ENCODE measurements around the gene SELENOO.

SELENOO gene

GRCh38 chr22:50173311-50173982 is 27.4 kb upstream of the SELENOO start:
- Histone ChIP-seq H3K27ac (ENCODE audit: low read depth, low read length) (no peak overlapping the region), H3K4me3 (ENCODE audit: low read depth in 1 of 2, low read length in 2 of 2) (no peak overlapping the region), H3K9ac (ENCODE audit: low read depth in 1 of 2, low read length in 2 of 2) (no peak overlapping the region), H3K9me3 (ENCODE audit: control insufficient read depth in 1 of 2, low read length in 2 of 2) (no peaks in the 10 kb centered on the region), H3K27me3 (ENCODE audit: control insufficient read depth in 1 of 2, insufficient read depth in 2 of 2, low read length in 2 of 2) (peaks cover 7 to 21% of the 10 kb centered on the region in 2 donors), H3K36me3 (ENCODE audit: control insufficient read depth in 1 of 2, insufficient read depth in 2 of 2, low read length in 2 of 2) (no peaks in the 10 kb centered on the region), H3K4me1 (ENCODE audit: control insufficient read depth in 1 of 2, insufficient read depth in 2 of 2, low read length in 2 of 2) (peaks cover 0 to 7% of the 10 kb centered on the region in 2 donors)

GRCh38 chr22:50173983-50174355 is 26.8 kb upstream of the SELENOO start:
- peaks cover 8 to 18% of the 10 kb centered on the region in 2 donors for H3K27me3 ChIP-seq (ENCODE audit: control insufficient read depth in 1 of 2, insufficient read depth in 2 of 2, low read length in 2 of 2)

GRCh38 chr22:50174382-50175190 is 26.2 kb upstream of the SELENOO start:
- Histone ChIP-seq H3K9ac (ENCODE audit: low read depth in 1 of 2, low read length in 2 of 2) (no peak overlapping the region), H3K27ac (ENCODE audit: low read depth, low read length) (no peak overlapping the region), H3K27me3 (ENCODE audit: control insufficient read depth in 1 of 2, insufficient read depth in 2 of 2, low read length in 2 of 2) (peaks cover 7 to 14% of the 10 kb centered on the region in 2 donors), H3K4me3 (ENCODE audit: low read depth in 1 of 2, low read length in 2 of 2) (no peak overlapping the region), H3K4me1 (ENCODE audit: control insufficient read depth in 1 of 2, insufficient read depth in 2 of 2, low read length in 2 of 2) (peaks cover 1 to 8% of the 10 kb centered on the region in 2 donors), H3K36me3 (ENCODE audit: control insufficient read depth in 1 of 2, insufficient read depth in 2 of 2, low read length in 2 of 2) (no peaks in the 10 kb centered on the region), H3K9me3 (ENCODE audit: control insufficient read depth in 1 of 2, low read length in 2 of 2) (no peaks in the 10 kb centered on the region)

More at GRCh38 chr22:50173983-50174355, 26.8 kb upstream of the SELENOO start:
- Histone ChIP-seq H3K36me3 (ENCODE audit: control insufficient read depth in 1 of 2, insufficient read depth in 2 of 2, low read length in 2 of 2) (no peaks in the 10 kb centered on the region), H3K4me1 (ENCODE audit: control insufficient read depth in 1 of 2, insufficient read depth in 2 of 2, low read length in 2 of 2) (peaks cover 0 to 7% of the 10 kb centered on the region in 2 donors), H3K9me3 (ENCODE audit: control insufficient read depth in 1 of 2, low read length in 2 of 2) (no peaks in the 10 kb centered on the region), H3K4me3 (ENCODE audit: low read depth in 1 of 2, low read length in 2 of 2) (no peak overlapping the region), H3K9ac (ENCODE audit: low read depth in 1 of 2, low read length in 2 of 2) (no peak overlapping the region), H3K27ac (ENCODE audit: low read depth, low read length) (no peak overlapping the region)

- Histone ChIP-seq H3K27ac (ENCODE audit: low read depth, low read length) (no peak overlapping the region), H3K27me3 (ENCODE audit: control insufficient read depth in 1 of 2, insufficient read depth in 2 of 2, low read length in 2 of 2) (peaks cover 7 to 14% of the 10 kb centered on the region in 2 donors), H3K4me1 (ENCODE audit: control insufficient read depth in 1 of 2, insufficient read depth in 2 of 2, low read length in 2 of 2) (peaks cover 4 to 13% of the 10 kb centered on the region in 2 donors), H3K36me3 (ENCODE audit: control insufficient read depth in 1 of 2, insufficient read depth in 2 of 2, low read length in 2 of 2) (no peaks in the 10 kb centered on the region), H3K4me3 (ENCODE audit: low read depth in 1 of 2, low read length in 2 of 2) (no peak overlapping the region), H3K9ac (ENCODE audit: low read depth in 1 of 2, low read length in 2 of 2) (no peak overlapping the region), H3K9me3 (ENCODE audit: control insufficient read depth in 1 of 2, low read length in 2 of 2) (no peaks in the 10 kb centered on the region)
Observed at GRCh38 chr22:50175191-50175461, 25.7 kb upstream of the SELENOO start.

GRCh38 chr22:50175921-50176849 is 24.6 kb upstream of the SELENOO start:
- Histone ChIP-seq H3K4me1 (ENCODE audit: control insufficient read depth in 1 of 2, insufficient read depth in 2 of 2, low read length in 2 of 2) (peaks cover 4 to 13% of the 10 kb centered on the region in 2 donors), H3K9me3 (ENCODE audit: control insufficient read depth in 1 of 2, low read length in 2 of 2) (no peaks in the 10 kb centered on the region), H3K9ac (ENCODE audit: low read depth in 1 of 2, low read length in 2 of 2) (no peak overlapping the region), H3K4me3 (ENCODE audit: low read depth in 1 of 2, low read length in 2 of 2) (no peak overlapping the region), H3K27me3 (ENCODE audit: control insufficient read depth in 1 of 2, insufficient read depth in 2 of 2, low read length in 2 of 2) (peaks cover 7% of the 10 kb centered on the region in 2 donors), H3K36me3 (ENCODE audit: control insufficient read depth in 1 of 2, insufficient read depth in 2 of 2, low read length in 2 of 2) (no peaks in the 10 kb centered on the region), H3K27ac (ENCODE audit: low read depth, low read length) (no peak overlapping the region)

GRCh38 chr22:50176850-50177536 is 23.8 kb upstream of the SELENOO start:
- Histone ChIP-seq H3K4me1 (ENCODE audit: control insufficient read depth in 1 of 2, insufficient read depth in 2 of 2, low read length in 2 of 2) (peaks cover 4 to 8% of the 10 kb centered on the region in 2 donors), H3K4me3 (ENCODE audit: low read depth in 1 of 2, low read length in 2 of 2) (no peak overlapping the region), H3K9ac (ENCODE audit: low read depth in 1 of 2, low read length in 2 of 2) (no peak overlapping the region), H3K9me3 (ENCODE audit: control insufficient read depth in 1 of 2, low read length in 2 of 2) (no peaks in the 10 kb centered on the region), H3K27ac (ENCODE audit: low read depth, low read length) (no peak overlapping the region), H3K27me3 (ENCODE audit: control insufficient read depth in 1 of 2, insufficient read depth in 2 of 2, low read length in 2 of 2) (peaks cover 0 to 7% of the 10 kb centered on the region in 2 donors), H3K36me3 (ENCODE audit: control insufficient read depth in 1 of 2, insufficient read depth in 2 of 2, low read length in 2 of 2) (no peaks in the 10 kb centered on the region)

GRCh38 chr22:50177537-50178470 is 23.0 kb upstream of the SELENOO start:
- Histone ChIP-seq H3K4me3 (ENCODE audit: low read depth in 1 of 2, low read length in 2 of 2) (no peak overlapping the region), H3K27me3 (ENCODE audit: control insufficient read depth in 1 of 2, insufficient read depth in 2 of 2, low read length in 2 of 2) (peaks cover 0 to 7% of the 10 kb centered on the region in 2 donors), H3K9ac (ENCODE audit: low read depth in 1 of 2, low read length in 2 of 2) (no peak overlapping the region), H3K4me1 (ENCODE audit: control insufficient read depth in 1 of 2, insufficient read depth in 2 of 2, low read length in 2 of 2) (peaks cover 4 to 6% of the 10 kb centered on the region in 2 donors), H3K36me3 (ENCODE audit: control insufficient read depth in 1 of 2, insufficient read depth in 2 of 2, low read length in 2 of 2) (no peaks in the 10 kb centered on the region), H3K9me3 (ENCODE audit: control insufficient read depth in 1 of 2, low read length in 2 of 2) (no peaks in the 10 kb centered on the region), H3K27ac (ENCODE audit: low read depth, low read length) (no peak overlapping the region)

- H3K4me1 ChIP-seq (ENCODE audit: control insufficient read depth in 1 of 2, insufficient read depth in 2 of 2, low read length in 2 of 2), result peaks cover 4 to 6% of the 10 kb centered on the region in 2 donors
- no peak overlapping the region for H3K9ac ChIP-seq (ENCODE audit: low read depth in 1 of 2, low read length in 2 of 2)
- H3K4me3 ChIP-seq (ENCODE audit: low read depth in 1 of 2, low read length in 2 of 2), result no peak overlapping the region
- H3K27me3 ChIP-seq (ENCODE audit: control insufficient read depth in 1 of 2, insufficient read depth in 2 of 2, low read length in 2 of 2), result peaks cover 0 to 7% of the 10 kb centered on the region in 2 donors
- no peak overlapping the region for H3K27ac ChIP-seq (ENCODE audit: low read depth, low read length)
- H3K36me3 ChIP-seq (ENCODE audit: control insufficient read depth in 1 of 2, insufficient read depth in 2 of 2, low read length in 2 of 2), result no peaks in the 10 kb centered on the region
- no peaks in the 10 kb centered on the region for H3K9me3 ChIP-seq (ENCODE audit: control insufficient read depth in 1 of 2, low read length in 2 of 2)
Observed at GRCh38 chr22:50178471-50178864, 22.3 kb upstream of the SELENOO start.

All from duodenal mucosa (tissue), 2 donors.